GM23338 (cell line): Measurements from ENCODE around the gene POM121L2. TPM values are rescaled to one million over a fixed set of nuclear protein-coding genes. Genes with fewer than 3 reads are reported as not detected.
A peak's percentile ranks its signal among the peaks of the same experiment; 100 is the strongest.

Experiments used
- ATAC-seq: fragments of 200-7000 bp; cut with Tn5 transposase; 3 replicates; pipeline ENCODE4 v1.9.1; 2020
- DNase-seq: peaks from one replicate; pipeline ENCODE4 v3.0.0-alpha.2; 2015; ENCODE audit warnings: low spot score
- H2AFZ ChIP-seq: fragments of 200-600 bp; sonication (generic); 2 replicates; pipeline ENCODE4 v1.8.0; 2016; ENCODE audit warnings: antibody characterized with exemption, mild to moderate bottlenecking, moderate library complexity
- H3F3A ChIP-seq: fragments of 200-600 bp; sonication (generic); replicated peaks from 2 replicates; pipeline ENCODE4 v1.8.0; 2017; ENCODE audit warnings: antibody characterized with exemption, mixed run types, low read depth
- H3K27ac ChIP-seq: fragments of 200-600 bp; sonication (generic); 2 replicates; pipeline ENCODE4 v1.6.1; 2016; ENCODE audit warnings: low read depth
- H3K27me3 ChIP-seq: fragments of 200-600 bp; sonication (generic); 2 replicates; pipeline ENCODE4 v1.8.0; 2016; ENCODE audit warnings: mild to moderate bottlenecking, mixed run types, moderate library complexity; ENCODE audit not compliant: insufficient read depth
- H3K36me3 ChIP-seq: fragments of 200-600 bp; sonication (generic); 2 replicates; pipeline ENCODE4 v1.8.0; 2016; ENCODE audit warnings: mild to moderate bottlenecking; ENCODE audit not compliant: insufficient read depth
- H3K4me1 ChIP-seq: fragments of 200-600 bp; sonication (generic); 2 replicates; pipeline ENCODE4 v1.8.0; 2016; ENCODE audit warnings: mild to moderate bottlenecking, moderate library complexity; ENCODE audit not compliant: insufficient read depth
- H3K4me2 ChIP-seq: fragments of 200-600 bp; sonication (generic); 2 replicates; pipeline ENCODE4 v1.7.1; 2017; ENCODE audit warnings: mixed run types
- H3K4me3 ChIP-seq: fragments of 200-600 bp; sonication (generic); 2 replicates; pipeline ENCODE4 v1.6.1; 2016; ENCODE audit warnings: mixed run types
- H3K79me2 ChIP-seq: fragments of 200-600 bp; sonication (generic); replicated peaks from 2 replicates; pipeline ENCODE4 v1.8.0; 2017; ENCODE audit warnings: mild to moderate bottlenecking; ENCODE audit not compliant: insufficient read depth
- H3K9me2 ChIP-seq: fragments of 200-600 bp; sonication (generic); 2 replicates; pipeline ENCODE4 v1.8.0; 2017; ENCODE audit not compliant: insufficient read depth
- H4K20me1 ChIP-seq: fragments of 200-600 bp; sonication (generic); replicated peaks from 2 replicates; pipeline ENCODE4 v1.8.0; 2017; ENCODE audit warnings: mild to moderate bottlenecking; ENCODE audit not compliant: insufficient read depth
- H3K27ac Mint-ChIP-seq: 2 replicates; pipeline ENCODE4 v1.8.0; 2020; ENCODE audit warnings: inconsistent platforms, mild to moderate bottlenecking, moderate library complexity, mixed read lengths
- H3K27me3 Mint-ChIP-seq: 3 replicates; pipeline ENCODE4 v1.8.0; 2022; ENCODE audit warnings: low read depth, mild to moderate bottlenecking, moderate library complexity, mixed read lengths, inconsistent platforms; ENCODE audit not compliant: insufficient read depth, poor library complexity
- H3K36me3 Mint-ChIP-seq: 3 replicates; pipeline ENCODE4 v1.8.0; 2021; ENCODE audit warnings: low read depth, mild to moderate bottlenecking, inconsistent platforms, moderate library complexity, mixed read lengths
- H3K4me1 Mint-ChIP-seq: 3 replicates; pipeline ENCODE4 v1.8.0; 2020; ENCODE audit warnings: mild to moderate bottlenecking, inconsistent platforms, mixed read lengths
- H3K4me3 Mint-ChIP-seq: 3 replicates; pipeline ENCODE4 v1.8.0; 2021; ENCODE audit warnings: moderate library complexity, mild to moderate bottlenecking, inconsistent platforms, mixed read lengths
- H3K9me3 Mint-ChIP-seq: 3 replicates; pipeline ENCODE4 v1.8.0; 2020; ENCODE audit warnings: moderate library complexity, mild to moderate bottlenecking, inconsistent platforms, mixed read lengths
- CREB1 ChIP-seq: fragments of 250-450 bp; sonication (Bioruptor Pico); IDR thresholded peaks from 2 replicates; pipeline ENCODE4 v1.5.0; 2020; ENCODE audit warnings: low read depth, mild to moderate bottlenecking, moderate library complexity
- JUNB ChIP-seq: IDR thresholded peaks from one replicate; pipeline ENCODE4 v1.6.1; 2016; ENCODE audit warnings: antibody characterized with exemption; ENCODE audit not compliant: unreplicated experiment
- ZNF331 ChIP-seq: fragments of 250-450 bp; sonication (Bioruptor Pico); IDR thresholded peaks from 2 replicates; pipeline ENCODE4 v1.5.0; 2020; ENCODE audit warnings: low read depth, mild to moderate bottlenecking, moderate library complexity
- polyA plus RNA-seq: library from polyadenylated mRNA; unstranded; fragments of >200 nt; fragmentation: Nextera tagmentation; extraction: Ambion mirVana; gene quantifications from 2 replicates; pipeline ENCODE4 v1.2.1, GENCODE V29; 2016
- total RNA-seq: library from RNA; depleted of rRNA; stranded (reverse); fragments of >200 nt; shearing (Covaris generic); gene quantifications from 2 replicates; pipeline ENCODE4 v1.2.3, GENCODE V29; 2014
- TF ChIP-seq, protein P1 (sequence below): fragments of 250-450 bp; sonication (Bioruptor Pico); IDR thresholded peaks from 2 replicates; pipeline ENCODE4 v1.5.0; 2020; ENCODE audit warnings: mild to moderate bottlenecking, moderate library complexity

Gene POM121L2
- total and polyA plus RNA-seq, 2 experiments from 2014 or later, result 0.07 to 0.13 TPM

DNA sequence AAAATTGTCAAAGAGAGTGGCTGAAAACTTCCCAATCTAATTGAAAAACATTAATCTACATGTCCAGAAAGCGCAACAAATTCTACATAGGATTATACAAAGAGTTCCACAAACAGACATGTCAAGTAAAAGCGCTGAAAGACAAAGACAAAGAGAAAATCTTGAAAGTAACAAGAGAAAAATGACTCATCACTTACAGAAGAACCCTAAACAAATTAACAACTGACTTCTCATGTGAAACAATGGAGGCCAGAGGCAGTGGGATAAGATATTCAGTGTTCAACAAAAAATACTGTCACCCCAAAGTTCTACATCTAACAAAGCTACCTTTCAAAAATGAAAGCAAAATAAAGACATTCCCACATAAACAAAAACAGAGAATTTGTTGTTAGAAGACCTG is 2.0 kb upstream of the POM121L2 start:
- Mint-ChIP-seq H3K4me1 (peaks cover 9% of the 10 kb centered on the region), H3K9me3 (no peaks in the 10 kb centered on the region; the same call in 1 of the 3 replicates), H3K36me3 (no peaks in the 10 kb centered on the region; the same call in 2 of the 3 replicates), H3K4me3 (no peak overlapping the region), H3K27me3 (peaks cover 40% of the 10 kb centered on the region), H3K27ac (no peak overlapping the region)
- DNase-seq, result no peak
- no peak for TF ChIP-seq JUNB
- no peaks in the 10 kb centered on the region for H4K20me1 ChIP-seq
- H3K27ac ChIP-seq, result no peak overlapping the region
- no peak overlapping the region for H3K4me2 ChIP-seq
- no peak overlapping the region for H2AFZ ChIP-seq
- peaks cover 36% of the 10 kb centered on the region for H3K27me3 ChIP-seq
- no peaks in the 10 kb centered on the region for H3K9me2 ChIP-seq
- no peaks in the 10 kb centered on the region for H3K79me2 ChIP-seq
- H3F3A ChIP-seq, result no peaks in the 10 kb centered on the region
- H3K4me1 ChIP-seq, result no peaks in the 10 kb centered on the region
- ATAC-seq, result no peak
- H3K4me3 ChIP-seq, result no peak overlapping the region
- no peaks in the 10 kb centered on the region for H3K36me3 ChIP-seq

DNA sequence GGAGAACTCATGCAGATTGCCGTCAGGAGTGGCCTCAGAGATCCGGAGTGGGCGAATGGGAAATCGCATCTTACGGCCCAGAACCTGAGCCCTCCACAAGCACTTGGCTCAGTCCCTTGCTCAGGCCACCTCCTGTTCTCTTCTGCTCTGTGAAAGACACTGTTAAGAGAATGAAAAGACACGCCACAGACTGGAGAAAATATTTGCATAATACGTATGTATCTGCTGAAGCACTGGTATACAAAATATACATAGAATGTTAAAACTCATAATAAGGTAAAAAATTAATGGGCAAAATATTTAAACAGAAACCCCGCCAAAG is 838 bp upstream of the POM121L2 start:
- no peaks in the 10 kb centered on the region for H3K9me2 ChIP-seq
- H3K79me2 ChIP-seq, result no peaks in the 10 kb centered on the region
- Mint-ChIP-seq H3K27me3 (peaks cover 45% of the 10 kb centered on the region), H3K4me3 (peak overlapping the region; percentile 91), H3K36me3 (no peaks in the 10 kb centered on the region; the same call in 2 of the 3 replicates), H3K27ac (no peak overlapping the region), H3K4me1 (peaks cover 9% of the 10 kb centered on the region), H3K9me3 (no peaks in the 10 kb centered on the region; the same call in 1 of the 3 replicates)
- H3K4me2 ChIP-seq, result peak overlapping the region; percentile 92
- H4K20me1 ChIP-seq, result no peaks in the 10 kb centered on the region
- ATAC-seq (no peak), DNase-seq (no peak)
- H3K4me1 ChIP-seq, result no peaks in the 10 kb centered on the region
- TF ChIP-seq CREB1 (CRISPR knock-in tag) (no peak), ZNF331 (CRISPR knock-in tag) (no peak)
- TF ChIP-seq, protein P1, sequence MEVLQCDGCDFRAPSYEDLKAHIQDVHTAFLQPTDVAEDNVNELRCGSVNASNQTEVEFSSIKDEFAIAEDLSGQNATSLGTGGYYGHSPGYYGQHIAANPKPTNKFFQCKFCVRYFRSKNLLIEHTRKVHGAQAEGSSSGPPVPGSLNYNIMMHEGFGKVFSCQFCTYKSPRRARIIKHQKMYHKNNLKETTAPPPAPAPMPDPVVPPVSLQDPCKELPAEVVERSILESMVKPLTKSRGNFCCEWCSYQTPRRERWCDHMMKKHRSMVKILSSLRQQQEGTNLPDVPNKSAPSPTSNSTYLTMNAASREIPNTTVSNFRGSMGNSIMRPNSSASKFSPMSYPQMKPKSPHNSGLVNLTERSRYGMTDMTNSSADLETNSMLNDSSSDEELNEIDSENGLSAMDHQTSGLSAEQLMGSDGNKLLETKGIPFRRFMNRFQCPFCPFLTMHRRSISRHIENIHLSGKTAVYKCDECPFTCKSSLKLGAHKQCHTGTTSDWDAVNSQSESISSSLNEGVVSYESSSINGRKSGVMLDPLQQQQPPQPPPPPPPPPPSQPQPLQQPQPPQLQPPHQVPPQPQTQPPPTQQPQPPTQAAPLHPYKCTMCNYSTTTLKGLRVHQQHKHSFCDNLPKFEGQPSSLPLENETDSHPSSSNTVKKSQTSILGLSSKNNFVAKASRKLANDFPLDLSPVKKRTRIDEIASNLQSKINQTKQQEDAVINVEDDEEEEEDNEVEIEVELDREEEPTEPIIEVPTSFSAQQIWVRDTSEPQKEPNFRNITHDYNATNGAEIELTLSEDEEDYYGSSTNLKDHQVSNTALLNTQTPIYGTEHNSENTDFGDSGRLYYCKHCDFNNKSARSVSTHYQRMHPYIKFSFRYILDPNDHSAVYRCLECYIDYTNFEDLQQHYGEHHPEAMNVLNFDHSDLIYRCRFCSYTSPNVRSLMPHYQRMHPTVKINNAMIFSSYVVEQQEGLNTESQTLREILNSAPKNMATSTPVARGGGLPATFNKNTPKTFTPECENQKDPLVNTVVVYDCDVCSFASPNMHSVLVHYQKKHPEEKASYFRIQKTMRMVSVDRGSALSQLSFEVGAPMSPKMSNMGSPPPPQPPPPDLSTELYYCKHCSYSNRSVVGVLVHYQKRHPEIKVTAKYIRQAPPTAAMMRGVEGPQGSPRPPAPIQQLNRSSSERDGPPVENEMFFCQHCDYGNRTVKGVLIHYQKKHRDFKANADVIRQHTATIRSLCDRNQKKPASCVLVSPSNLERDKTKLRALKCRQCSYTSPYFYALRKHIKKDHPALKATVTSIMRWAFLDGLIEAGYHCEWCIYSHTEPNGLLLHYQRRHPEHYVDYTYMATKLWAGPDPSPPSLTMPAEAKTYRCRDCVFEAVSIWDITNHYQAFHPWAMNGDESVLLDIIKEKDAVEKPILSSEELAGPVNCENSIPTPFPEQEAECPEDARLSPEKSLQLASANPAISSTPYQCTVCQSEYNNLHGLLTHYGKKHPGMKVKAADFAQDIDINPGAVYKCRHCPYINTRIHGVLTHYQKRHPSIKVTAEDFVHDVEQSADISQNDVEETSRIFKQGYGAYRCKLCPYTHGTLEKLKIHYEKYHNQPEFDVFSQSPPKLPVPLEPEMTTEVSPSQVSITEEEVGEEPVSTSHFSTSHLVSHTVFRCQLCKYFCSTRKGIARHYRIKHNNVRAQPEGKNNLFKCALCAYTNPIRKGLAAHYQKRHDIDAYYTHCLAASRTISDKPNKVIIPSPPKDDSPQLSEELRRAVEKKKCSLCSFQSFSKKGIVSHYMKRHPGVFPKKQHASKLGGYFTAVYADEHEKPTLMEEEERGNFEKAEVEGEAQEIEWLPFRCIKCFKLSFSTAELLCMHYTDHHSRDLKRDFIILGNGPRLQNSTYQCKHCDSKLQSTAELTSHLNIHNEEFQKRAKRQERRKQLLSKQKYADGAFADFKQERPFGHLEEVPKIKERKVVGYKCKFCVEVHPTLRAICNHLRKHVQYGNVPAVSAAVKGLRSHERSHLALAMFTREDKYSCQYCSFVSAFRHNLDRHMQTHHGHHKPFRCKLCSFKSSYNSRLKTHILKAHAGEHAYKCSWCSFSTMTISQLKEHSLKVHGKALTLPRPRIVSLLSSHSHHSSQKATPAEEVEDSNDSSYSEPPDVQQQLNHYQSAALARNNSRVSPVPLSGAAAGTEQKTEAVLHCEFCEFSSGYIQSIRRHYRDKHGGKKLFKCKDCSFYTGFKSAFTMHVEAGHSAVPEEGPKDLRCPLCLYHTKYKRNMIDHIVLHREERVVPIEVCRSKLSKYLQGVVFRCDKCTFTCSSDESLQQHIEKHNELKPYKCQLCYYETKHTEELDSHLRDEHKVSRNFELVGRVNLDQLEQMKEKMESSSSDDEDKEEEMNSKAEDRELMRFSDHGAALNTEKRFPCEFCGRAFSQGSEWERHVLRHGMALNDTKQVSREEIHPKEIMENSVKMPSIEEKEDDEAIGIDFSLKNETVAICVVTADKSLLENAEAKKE (CRISPR knock-in tag), result no peak
- H3K4me3 ChIP-seq, result peak overlapping the region; percentile 85
- no peaks in the 10 kb centered on the region for H3K36me3 ChIP-seq
- no peak overlapping the region for H2AFZ ChIP-seq
- H3K27me3 ChIP-seq, result peaks cover 47% of the 10 kb centered on the region
- H3F3A ChIP-seq, result no peaks in the 10 kb centered on the region
- H3K27ac ChIP-seq, result no peak overlapping the region
